NOMO-1 treated with dmso at 0.1 percent for 144 hours (cell line): ENCODE measurements around the gene SPATA2.
"Not testable (repeated sequence)": the region's sequence is repeated elsewhere in the genome, so short reads cannot be mapped to it uniquely, and the experiment has no call there.

ENCODE experiments used
- DNase-seq: peaks from one replicate; lab custom pipeline; 2025; ENCODE audit not compliant: unreplicated experiment; lab: John Stamatoyannopoulos, UW

SPATA2 gene

DNA sequence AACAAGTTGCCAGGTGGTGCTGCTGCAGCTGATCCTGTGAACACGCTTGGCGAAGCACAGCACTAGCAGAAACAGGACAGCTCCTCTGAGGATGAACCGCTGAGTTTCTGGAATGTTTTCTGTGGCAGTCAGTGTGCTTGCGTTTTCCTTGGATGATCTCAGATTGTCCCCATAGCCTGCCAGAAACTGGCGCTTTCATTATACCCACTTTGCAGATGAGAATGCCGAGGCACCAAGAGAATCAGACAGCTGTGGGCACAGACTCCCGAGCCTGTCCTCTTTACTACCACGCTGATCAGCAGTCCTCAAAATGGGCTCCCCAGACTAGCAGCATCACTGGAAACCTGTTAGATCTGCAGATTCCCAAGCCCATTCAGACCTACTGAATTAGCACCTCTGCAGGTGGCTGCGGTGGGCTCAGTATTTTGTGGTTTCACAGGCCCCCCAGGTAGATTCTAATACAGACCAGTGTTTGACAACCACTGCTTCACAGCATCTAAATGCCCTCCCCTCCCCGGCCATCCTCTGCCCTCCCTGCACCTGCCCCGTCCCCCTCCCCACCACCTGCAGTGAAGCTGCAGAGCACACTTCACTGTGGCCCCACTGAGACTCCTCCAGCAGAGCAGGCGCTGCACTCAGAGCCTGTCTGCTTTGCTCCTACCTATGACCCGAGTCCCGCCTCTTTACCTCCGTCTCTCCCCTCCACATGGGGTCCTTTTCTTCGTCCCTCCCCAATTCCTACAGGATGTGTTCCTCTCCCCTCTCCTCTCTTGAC is 29.6 kb downstream of the SPATA2 start:
- no peak for DNase-seq

DNA sequence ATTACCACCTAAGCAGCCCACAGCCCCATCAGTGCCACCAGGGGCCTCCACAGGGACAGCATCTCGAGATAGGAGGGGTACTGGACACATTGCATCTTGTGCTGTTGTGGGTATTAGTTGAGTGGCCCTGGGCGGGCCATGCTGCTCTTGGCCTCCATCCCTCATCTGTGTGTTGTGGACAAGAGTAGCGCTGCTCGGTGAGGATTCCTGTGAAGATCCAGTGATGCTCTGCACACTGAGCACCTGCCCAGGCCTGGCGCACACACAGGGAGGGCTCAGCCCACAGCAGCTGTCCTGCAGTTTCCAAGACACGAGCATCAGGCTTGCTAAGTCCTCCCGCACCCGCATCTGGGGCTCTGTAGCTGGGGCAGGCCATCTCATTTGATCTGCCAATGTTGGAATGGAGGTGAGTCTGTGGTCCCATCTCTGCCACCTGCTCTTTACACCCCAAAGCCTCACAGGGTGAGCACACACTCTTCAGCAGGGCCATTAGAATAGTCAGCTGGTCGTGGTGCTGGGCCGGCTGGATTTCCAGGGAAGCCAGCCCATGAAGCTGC is 32.0 kb downstream of the SPATA2 start:
- DNase-seq = no peak

DNA sequence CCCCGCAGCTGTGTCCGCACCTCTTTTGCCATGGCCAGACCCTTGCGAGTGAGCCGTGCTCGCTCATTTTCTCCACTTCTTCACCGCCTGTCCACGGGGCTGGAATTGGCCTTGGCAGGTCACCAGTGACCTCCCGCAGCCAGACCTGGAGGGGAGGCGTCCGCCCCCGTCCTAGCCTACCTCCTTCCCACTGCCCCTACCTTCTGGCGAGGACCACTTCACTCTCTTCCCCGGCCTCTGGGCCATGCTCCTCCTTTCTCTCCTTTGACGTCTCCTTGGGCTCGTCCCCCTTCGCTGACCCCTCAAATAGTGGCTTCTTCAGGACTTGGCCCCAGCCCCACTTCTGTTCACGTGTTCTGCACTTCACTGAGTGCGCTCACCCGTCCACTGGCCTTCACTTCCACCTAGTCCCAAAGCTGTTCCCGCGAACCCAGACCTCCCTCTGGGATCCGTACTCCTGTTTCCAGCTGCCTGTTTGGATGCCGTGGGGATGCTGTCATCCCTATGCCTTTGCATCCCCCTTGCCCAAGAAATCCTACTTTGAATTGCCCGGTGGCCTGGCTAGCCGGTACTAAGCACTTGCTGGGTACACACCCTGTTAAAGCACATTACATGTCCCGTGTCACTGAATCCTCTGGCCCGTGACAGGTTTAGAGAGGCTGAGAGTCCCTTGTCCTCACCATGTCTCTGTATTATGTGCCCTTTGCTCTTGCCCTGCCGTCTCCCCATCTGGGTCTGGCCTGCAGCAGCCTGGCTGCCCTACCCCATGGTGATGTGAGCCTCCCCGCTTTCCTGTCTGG is 33.0 kb downstream of the SPATA2 start:
- DNase-seq = no peak

DNA sequence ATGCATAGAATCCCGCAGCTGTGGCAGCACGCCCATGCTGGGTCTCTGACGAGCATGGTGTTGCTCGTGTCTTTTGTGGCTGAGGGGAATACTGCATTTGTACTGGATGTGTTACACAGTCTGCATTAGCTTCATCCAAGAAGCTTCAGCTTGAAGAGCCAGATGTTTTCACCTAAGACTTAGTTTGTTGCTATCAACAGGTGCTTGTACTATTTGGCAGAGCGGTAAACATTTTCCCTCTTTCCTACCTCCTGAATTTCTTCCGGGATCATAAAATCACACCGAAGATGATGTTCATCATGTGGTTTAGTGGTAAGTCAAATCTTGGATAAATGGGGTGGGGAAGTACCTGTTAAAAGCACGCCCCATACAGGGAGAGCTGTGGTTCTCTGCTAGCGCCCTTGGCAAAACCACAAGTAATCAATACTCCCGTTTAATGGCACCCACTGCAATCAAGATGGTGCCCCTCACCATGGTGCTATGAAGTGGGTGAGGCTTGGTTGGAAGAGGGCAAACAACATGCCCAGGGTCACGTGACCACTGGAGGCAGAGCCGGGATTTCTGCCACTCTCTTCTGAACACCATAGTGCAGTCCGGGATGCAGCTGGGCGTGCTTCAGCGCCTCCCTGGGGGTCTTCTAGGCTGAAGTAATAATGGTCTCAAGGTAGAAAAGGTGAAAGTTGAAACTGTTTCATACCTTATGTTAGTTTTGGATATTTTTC is 34.4 kb downstream of the SPATA2 start:
- no peak for DNase-seq

DNA sequence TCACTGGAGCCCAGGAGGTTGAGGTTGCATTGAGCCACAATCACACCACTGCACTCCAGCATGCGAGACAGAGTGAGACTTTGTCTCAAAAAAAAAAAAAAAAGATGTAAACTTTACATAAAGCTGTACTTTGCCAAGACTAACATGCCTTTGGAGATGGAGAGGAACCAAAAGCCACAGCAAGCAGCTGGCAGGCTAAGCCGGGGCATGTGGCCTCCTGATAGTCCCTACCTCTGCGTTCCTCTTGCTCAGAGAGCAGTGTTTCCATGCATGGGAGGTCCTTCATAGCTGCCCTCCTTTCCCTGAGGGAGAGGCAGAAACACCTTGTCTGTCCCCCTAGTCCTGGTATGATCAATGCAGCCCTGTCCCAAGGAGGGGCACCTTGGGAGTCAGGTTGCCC is 35.2 kb downstream of the SPATA2 start:
- no peak for DNase-seq

DNA sequence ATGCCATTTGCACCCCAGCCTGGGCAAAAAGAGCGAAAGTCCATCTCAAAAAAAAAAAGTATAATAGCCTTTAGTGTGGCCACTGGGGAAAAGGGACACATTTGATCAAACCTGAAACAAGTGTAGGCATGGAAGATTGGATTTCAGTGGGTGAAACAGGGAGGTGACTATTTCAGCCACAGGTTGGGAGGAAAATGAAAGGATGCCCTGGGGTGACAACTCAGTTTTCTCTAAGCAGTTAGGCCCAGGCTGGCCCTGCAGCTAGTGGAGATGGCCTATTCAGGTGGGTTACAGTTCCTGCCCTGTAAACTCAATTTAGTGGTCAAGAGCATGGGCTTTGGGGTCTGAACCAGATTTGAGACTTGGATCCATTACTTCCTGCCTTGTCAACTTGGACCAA is 36.4 kb downstream of the SPATA2 start:
- DNase-seq = no peak

DNA sequence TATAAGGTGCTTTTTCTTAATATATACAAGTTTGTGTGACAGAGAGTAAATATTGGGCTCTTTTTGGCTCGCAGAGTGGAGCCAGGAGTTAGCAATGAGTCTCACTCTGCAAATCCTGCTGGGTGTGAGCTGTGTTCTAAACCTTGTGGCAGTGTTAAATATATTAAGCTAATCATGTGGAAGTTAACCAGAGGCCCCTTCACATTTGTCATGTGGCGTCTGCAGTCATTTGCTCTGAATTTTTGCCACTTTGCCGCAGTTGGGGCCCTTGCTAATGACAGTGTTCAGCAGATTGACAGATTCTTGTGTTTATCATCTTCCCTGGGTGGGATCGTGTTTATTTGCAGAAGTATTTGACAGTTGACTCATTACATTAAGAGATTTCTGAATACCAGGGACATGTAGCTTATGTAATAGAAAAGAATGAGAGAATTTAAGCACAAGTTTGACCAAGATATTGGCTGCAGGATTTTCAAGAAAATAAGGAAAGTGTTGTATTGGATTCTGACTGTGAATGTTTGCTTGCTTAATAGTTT is 37.9 kb downstream of the SPATA2 start:
- DNase-seq = no peak

DNA sequence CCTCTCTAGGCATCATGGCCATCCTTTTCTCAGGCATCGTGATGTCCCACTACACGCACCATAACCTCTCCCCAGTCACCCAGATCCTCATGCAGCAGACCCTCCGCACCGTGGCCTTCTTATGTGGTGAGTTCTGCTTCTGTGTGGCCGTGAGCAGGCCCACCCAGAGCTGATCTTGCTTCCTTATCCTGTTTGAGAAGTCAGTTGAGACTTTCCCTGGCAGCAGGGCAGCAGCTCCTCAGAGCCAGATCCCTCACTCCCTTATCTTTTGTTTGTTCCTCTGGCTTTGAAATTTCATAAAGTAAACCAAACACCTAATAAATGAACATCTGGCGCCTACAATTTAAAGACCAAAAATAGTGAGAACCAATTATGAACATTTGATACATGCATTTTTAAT is 40.6 kb downstream of the SPATA2 start:
- no peak for DNase-seq

DNA sequence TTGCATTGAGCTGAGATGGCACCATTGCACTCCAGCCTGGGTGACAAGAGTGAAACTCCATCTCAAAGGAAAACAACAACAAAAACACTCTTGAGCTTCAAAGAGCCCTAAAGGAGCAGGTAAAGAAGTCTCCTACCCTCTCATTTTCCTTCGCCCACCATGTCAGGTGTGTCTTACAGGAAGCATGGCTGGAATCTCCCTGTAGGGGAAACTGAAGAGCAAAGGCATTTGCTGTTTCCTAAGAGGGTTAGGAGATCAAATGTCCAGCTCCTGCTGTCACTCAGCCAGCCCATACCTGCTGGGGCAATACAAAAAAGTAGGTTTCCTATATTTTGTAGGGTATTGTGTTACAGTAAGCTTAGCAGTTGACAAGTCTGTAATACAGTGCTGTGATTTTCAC is 43.3 kb downstream of the SPATA2 start:
- no peak for DNase-seq

DNA sequence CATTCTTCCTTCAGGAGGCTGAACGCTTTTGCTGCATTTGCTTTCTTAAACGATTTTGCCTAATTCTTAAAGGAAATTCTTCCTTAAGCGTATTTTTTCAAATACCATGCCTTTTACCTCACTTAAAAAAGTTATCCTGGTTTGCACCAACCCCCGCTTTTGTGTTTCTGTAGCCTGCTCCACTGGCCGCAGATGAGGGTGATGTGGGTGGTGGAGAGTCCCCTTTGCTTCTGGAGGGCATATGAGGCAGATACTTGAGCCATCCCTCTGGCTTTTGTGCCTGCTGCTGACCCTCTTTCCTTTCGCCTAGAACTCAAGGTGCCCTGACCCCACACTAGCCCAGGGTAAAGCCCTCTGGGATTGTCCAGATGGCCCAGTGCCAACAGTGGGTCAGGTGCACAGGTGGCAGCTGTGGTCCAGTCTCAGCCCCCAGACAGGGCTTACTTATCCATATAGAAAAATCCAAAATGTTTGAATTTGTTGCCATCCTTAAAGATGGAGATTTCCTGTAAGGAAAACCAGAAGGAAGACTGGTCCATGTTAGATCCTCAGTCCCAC is 43.9 kb downstream of the SPATA2 start:
- no peak for DNase-seq

DNA sequence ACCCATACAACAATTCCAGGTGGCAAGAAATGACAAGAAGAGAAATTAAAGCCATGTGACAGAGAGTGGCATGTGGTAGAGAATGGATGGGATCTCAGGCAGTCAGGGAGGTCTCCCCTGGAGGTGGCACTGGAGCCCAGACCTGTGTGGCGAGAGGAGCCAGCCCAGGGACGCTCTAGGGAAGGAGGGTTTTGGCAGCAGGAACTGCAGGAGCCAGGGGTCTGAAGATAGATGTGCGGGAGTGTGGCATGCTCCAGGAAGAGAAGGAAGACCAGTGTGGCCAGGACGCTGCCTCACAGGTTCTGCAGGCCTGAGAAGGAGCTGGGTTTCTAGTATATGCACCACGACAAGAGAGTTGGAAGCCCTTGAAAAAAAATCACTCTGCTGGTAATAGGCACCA is 45.1 kb downstream of the SPATA2 start:
- DNase-seq = no peak

DNA sequence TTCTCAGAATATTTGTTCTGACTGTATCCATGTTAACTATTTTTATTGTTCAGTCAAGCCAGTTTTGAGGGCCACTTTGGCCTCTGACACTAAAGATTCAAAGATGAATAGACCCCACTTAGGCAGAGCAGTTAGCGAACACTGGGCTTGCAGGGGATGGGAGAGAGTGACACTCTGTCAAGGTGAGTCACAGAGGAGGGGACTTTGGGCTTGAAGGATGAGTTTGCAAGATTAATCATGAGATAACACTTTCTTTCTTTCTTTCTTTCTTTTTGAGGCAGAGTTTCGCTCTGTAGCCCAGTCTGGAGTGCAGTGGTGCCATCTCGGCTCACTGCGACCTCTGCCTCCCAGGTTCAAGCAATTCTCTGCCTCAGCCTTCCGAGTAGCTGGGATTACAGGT is 46.4 kb downstream of the SPATA2 start:
- DNase-seq = no peak

DNA sequence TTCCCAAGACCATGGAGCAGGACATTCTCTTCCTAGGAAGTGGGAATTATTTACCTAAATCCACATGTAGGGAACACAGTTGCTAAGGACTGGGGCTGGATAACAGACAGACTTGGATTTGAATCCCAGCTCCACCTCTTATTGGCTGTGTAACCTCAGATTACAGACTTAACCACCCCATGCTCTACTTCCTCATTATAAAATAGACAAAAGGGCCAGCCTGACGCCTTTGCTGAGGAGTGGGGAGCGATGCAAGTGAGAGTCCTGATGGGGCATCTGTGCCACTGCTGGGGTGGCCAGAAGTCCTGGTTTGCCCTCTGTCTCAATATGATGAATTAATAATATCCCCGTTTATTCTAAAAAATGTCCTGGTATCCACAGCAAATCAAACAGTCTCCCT is 46.8 kb downstream of the SPATA2 start:
- DNase-seq = no peak

DNA sequence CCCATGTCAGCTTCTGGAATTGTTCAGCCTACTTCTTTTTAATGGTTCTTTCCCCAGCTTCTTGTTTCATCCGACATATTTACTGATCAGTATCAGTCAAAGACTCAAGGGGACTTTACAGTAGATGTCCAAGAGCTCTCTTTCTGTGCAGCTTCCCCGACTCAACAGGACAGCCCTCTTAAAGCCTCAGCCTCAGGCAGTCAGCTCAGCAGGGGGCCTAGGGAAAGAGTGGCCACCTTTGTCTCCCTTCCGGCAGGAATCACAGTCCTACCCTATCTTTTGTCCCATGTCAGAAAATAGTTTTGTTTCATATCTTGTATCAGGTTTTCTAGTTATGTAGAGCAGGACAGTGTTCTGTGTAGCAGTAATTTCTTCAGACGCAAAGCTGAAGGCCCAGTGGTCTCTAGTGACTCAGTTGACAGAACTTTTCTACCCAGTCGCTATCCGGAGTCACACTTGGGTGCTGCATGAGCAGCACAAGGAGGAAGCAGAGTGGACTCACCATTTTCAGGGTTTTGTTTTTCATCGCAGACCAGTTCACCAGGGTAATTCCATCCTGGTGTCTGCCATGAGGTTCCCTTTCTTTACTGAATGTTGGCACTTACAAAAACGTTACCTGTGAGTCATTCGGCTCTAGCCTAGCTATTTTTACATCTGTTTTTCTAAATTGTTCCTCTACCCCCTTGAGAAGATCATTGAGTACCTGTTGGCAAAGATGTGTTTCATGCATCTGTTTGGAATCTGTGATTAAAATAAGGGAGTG is 47.7 kb downstream of the SPATA2 start:
- DNase-seq = no peak

DNA sequence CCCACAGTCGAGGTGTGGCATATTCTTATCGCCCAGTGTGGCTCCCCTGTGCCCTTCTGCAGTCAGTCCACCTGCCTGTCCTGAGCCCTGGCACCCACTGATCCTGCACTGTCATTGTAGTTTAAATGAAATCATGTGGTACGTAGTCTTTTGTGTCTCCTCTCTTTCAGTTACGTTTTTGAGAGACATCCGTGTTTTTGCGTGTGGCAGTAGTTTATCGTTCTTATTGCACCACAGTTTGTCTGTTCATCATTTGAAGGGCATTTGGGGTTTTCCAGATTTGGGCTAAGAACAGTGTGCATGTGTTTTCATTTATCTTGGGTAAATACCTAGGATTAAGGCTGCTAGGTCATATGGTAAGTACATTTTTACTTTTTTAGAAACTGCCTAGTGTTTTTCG is 49.3 kb downstream of the SPATA2 start:
- no peak for DNase-seq

DNA sequence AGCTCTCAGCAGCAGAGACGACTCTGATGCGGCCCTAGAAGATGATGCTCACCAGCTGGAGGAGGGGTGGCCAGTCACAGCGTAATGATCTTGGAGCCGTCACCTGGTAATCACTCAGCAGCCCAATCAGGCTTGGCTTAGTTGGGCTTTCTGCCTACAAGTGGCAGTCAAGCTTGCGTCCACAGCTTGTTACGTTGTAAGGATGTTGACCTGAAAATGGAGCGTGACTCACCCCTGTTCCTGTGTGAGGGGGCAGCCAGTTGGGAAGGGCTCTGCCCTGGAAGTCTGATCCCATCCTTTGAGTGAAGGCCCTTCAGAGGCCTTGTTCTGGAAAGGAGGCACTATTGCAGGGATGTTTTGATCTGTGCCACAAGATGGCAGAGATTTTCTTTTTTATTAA is 49.8 kb downstream of the SPATA2 start:
- DNase-seq = no peak

DNA sequence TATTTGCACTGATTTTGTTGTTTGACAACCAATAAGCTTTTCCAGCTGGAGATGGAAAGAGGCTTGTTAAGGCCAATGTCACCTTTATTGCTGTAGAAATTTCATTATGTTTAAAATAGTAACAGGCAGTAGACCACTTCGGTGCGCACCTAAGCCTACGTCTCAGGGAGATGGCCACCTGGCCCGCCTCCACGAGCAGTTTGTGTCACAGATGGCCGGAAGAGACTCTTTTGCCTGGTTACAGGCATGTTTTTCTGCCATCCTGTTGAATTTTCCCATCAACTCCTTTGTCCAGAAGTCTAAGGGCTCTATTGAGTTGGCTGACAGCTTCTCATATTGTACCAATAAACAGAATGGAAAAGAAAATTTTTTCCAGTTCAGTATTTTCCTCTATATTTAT is 51.7 kb downstream of the SPATA2 start:
- no peak for DNase-seq

DNA sequence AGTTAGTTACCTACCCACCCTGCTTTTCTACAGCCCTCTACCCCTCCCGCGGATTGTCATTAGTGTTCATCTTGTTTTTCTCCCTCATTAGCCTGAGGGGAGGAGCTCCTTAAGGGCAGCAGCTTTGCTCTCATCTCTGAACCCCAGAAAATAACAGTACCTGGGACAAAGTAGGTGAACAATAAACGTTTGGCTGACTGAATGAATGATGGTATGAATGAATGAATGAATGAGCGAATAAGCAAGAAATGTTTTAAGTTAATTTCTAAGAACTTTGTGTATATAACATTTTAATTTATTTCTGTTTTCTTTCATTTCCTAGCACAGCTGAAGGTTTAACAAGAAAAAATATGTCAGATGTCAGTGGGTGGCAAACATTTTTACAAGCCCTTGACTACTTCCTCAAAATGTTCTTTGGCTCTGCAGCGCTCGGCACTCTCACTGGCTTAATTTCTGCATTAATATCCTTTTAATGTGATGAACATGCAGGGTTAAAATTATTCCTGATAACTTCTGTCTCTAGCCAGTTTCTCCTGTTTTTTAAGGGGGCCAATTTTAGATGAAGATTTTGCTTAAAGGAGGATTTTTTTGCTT is 52.6 kb downstream of the SPATA2 start:
- no peak for DNase-seq

DNA sequence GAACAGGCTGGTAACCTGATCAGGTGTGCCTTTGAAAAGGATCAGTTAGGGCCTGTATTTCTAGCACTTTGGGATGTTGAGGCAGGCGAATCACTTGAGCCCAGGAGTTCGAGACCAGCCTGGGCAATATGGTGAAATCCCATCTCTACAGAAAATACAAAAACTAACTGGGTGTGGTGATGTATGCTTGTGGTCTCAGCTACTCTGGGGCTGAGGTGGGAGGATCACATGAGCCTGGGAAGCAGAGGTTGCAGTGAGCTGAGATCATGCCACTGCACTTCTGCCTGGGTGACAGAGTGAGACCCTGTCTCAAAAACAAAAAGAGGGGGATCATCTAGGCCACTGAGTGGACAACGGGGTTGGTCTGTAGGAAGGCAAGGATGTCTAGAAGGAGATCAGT is 54.1 kb downstream of the SPATA2 start:
- not testable (repeated sequence) for DNase-seq

DNA sequence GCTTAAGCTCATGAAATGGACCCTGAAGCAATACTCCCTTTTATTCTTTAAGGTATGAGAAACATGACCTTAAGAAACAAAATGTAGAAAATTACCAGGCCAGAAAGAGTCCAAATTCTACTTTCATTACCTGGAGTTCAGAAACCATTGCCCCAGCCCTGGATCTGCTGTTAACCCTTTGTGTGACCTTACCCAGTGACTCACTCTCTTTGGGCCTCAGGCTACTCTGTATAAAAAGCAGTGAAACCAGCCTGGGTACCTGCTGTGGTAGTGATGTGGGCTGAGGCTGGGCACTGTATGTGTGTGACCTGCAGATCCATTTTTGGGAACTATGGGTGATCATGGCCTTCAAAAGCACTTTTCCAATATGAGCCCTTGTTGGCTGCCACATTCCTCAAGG is 55.5 kb downstream of the SPATA2 start:
- DNase-seq = no peak
